HL-60 (cell line): ENCODE results near the gene MYRIP.

Experiments
- CTCF ChIP-seq: IDR thresholded peaks from one replicate; pipeline ENCODE4 v1.5.1; 2011; ENCODE audit warnings: low read length, control low read depth, inconsistent platforms; ENCODE audit not compliant: insufficient read depth
- POLR2AphosphoS5 ChIP-seq: IDR thresholded peaks from 2 replicates; pipeline ENCODE4 v1.6.1; 2012; ENCODE audit warnings: low read depth

DNA sequence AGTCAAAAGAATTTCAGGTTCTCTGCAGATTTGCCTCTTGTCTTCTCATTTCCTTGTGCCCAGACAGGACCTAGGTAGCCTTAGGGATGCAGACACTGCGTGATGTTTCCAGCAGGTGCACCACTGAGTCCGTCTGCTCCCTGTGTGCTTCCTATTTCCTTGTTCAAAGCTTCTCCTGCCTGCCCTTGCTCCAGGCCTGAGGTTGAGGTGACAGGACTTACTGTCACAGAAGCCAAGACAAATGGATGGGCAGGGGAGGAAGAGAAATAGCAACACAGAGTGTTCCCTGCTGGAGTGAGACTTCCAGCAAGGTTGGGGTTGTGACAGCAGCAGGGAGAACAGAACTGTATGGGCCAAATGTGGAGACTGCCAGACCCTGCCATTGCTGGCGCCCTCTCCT is 199.4 kb downstream of the MYRIP start:
- TF ChIP-seq CTCF (no peak), POLR2AphosphoS5 (no peak)
